GM19452 (cell line): ENCODE measurements around the gene AGRN.

ENCODE experiments used
- ATAC-seq: cut with Tn5 transposase; IDR thresholded peaks from one replicate; pipeline ENCODE4 v1.9.1; 2021; ENCODE audit not compliant: unreplicated experiment

Gene AGRN

DNA sequence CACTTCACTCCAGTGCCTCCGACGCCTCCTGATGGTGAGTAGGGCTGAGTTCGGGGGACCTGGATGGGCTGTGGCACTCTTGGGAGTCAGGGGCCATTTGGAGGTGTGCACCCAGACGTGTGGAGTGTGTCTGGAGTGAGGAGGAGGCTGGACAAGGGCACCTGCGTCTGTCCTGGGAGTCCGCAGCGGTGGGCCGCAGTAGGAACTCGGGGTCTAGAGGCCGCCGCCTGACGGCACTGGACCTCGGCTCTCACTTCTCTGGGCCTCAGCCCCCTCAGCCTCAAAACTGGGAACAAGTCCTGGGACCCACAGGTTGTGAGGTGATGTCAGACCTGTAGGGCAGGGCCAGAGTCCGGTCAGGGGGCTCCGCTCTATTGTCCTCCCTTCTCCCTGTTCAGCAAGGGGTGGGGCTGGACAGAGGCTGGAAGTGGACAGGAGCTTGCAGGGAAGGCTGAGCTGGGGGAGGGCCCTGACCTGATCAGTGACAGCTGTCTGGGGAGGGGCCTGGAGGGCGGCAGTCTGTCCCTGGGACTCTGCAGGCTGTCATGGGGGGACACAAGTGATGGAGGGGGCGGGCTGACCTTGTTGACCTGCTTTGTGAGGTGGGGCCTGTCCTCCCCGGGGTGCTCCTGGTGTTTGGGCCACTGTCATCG, 15.5 kb downstream of the AGRN start:
- no peak for ATAC-seq

DNA sequence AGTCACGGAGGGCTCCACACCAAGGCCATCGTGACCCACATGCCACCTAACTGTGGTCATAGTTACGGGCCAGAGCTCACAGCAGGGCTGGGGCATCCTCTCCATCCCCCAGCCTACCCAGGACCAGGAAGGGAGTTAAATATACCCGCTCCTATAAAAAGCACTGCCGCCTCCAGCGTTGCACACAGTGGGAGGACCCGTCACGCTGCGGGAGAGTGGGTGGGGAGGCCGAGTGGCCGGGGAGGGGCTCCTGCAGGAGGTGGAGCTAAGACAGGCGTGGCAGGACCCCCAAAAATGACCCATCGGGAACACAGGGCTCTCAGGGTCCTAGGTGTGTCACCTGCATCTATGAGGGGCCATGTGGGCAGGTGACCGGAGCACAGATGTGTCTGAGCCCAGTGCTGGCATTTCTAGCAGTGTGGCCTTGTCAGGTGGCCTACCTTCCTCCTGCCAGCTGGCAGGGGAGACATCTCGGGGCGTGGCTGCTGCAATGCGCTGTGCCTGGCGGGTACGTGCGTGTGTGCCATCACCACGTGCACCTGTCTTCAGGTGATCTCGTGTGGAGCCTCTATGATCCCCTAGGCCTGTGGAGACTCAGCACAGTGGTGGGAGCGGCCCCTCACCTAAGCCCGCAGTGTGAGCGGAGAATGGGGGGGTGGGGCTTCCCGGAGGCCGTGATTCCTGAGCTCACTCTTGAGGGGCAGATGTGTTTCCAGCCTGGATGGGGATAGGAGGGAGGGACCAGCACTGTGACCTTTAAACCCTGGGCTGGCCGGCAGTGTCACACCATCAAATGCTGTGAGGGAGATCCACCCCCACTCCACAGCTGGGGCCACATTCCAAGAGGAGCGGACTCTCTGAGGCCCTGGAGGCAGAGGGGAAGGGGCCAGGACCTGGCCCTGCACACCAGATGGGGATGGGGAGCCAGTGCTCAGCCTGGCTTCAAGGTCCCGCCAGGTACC, 17.7 kb downstream of the AGRN start:
- ATAC-seq, result no peak

GRCh38 chr1:1038694-1039093, 18.8 kb downstream of the AGRN start:
- no peak for ATAC-seq

GRCh38 chr1:1039145-1039910, 19.4 kb downstream of the AGRN start:
- no peak for ATAC-seq

GRCh38 chr1:1040004-1040991, 20.4 kb downstream of the AGRN start:
- ATAC-seq, result no peak

GRCh38 chr1:1041092-1041523, 21.2 kb downstream of the AGRN start:
- no peak for ATAC-seq

DNA sequence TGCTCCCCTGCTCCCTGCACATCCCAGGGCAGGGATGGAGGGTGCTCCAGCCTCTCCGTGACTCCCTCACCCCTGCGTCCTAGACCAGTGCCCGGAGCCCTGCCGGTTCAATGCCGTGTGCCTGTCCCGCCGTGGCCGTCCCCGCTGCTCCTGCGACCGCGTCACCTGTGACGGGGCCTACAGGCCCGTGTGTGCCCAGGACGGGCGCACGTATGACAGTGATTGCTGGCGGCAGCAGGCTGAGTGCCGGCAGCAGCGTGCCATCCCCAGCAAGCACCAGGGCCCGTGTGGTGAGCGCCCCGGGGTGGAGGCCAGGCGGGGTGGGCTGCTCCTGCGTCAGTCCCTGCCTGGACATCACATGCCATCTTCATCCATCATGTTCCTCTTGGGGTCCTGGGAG, 22.0 kb downstream of the AGRN start:
- no peak for ATAC-seq

DNA sequence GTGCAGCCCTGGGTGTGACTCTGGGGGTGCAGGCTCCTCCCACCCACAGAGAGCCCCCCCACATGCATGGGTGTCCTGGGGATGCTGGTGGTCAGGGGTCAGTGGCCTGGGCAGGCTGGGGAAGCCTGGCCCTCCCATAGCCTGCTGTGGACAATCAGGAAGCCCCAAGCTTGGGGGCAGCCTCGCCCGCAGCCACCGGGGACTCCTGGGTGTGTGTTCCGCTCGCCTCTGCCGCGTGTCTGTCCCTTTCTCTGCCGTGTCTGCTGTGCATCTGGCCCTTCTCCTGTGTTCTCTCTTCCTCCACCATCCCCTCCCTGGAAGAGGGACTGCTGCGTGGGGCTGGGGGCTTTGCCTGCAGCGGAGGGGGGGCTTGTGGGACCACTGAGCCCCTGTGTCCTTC, 22.9 kb downstream of the AGRN start:
- no peak for ATAC-seq

DNA sequence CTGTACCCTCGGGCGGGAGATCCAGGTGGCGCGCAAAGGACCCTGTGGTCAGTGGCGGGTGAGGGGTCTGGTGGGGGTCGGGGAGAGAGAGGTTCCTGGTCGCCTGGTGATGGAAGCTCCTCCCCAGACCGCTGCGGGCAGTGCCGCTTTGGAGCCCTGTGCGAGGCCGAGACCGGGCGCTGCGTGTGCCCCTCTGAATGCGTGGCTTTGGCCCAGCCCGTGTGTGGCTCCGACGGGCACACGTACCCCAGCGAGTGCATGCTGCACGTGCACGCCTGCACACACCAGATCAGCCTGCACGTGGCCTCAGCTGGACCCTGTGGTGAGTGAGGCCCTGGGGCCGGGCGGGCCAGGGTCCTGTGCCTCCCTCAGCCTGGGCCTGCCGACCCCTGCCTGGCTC, 23.5 kb downstream of the AGRN start:
- ATAC-seq, result no peak

DNA sequence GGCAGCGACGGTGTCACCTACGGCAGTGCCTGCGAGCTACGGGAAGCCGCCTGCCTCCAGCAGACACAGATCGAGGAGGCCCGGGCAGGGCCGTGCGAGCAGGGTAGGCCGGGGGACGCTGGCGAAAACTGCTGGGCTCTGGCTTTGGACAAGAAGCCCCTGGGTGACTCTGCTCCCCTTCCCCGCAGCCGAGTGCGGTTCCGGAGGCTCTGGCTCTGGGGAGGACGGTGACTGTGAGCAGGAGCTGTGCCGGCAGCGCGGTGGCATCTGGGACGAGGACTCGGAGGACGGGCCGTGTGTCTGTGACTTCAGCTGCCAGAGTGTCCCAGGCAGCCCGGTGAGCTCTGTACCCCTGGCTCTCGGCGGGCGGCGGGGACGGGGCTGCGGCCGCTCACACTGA, 24.0 kb downstream of the AGRN start:
- ATAC-seq, result no peak

GRCh38 chr1:1044455-1045078, 24.6 kb downstream of the AGRN start:
- no peak for ATAC-seq

DNA sequence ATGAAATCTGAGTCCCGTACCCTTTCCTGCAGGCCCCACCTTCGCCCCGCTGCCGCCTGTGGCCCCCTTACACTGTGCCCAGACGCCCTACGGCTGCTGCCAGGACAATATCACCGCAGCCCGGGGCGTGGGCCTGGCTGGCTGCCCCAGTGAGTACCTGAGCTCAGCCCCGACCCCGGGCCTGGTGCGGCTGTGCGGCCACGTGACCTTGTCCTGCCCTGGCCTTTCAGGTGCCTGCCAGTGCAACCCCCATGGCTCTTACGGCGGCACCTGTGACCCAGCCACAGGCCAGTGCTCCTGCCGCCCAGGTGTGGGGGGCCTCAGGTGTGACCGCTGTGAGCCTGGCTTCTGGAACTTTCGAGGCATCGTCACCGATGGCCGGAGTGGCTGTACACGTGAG, 25.2 kb downstream of the AGRN start:
- no peak for ATAC-seq

- ATAC-seq, result no peak
These were observed 26.3 kb downstream of the AGRN start for GRCh38 chr1:1046243-1046642.

GRCh38 chr1:1046767-1047166, 26.8 kb downstream of the AGRN start:
- no peak for ATAC-seq

- ATAC-seq, result no peak
These were observed 27.5 kb downstream of the AGRN start for GRCh38 chr1:1047407-1047806.

GRCh38 chr1:1047963-1048362, 28.0 kb downstream of the AGRN start:
- no peak for ATAC-seq

DNA sequence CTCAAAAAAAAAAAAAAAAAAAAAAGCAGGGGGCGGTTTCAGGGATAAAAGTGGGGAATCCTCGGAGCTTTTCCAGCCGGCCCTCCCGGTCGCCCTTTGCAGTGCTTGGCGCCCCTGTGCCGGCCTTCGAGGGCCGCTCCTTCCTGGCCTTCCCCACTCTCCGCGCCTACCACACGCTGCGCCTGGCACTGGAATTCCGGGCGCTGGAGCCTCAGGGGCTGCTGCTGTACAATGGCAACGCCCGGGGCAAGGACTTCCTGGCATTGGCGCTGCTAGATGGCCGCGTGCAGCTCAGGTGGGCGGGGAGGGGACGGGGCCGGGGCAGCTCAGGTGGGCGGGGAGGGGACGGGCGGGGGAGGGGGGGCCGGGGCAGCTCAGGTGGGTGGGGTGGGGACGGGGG, 28.8 kb downstream of the AGRN start:
- ATAC-seq, result no peak

- ATAC-seq, result no peak
These were observed 29.6 kb downstream of the AGRN start for GRCh38 chr1:1049318-1050165.

DNA sequence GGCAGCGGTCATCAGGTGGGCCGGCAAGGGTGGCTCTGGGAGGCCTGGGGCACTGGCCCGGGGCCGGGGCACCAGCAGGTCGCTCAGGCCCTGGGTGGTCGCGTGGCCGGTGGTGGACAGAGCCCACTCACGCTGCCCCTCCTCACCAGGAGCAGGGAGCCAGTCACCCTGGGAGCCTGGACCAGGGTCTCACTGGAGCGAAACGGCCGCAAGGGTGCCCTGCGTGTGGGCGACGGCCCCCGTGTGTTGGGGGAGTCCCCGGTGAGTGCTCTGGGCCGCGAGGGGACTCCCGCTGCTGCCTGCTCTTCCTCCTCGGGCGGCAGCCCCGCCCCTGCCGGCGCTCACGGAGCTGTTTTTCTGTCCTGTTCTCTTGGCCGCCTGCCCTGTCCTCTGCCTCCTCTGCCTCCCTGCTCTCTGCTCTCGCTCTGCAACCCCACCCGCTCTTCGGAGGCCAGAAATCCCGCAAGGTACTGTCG, 30.7 kb downstream of the AGRN start:
- ATAC-seq, result no peak
